ENCODE data around the gene SMC3. TPM values are rescaled to one million over a fixed set of nuclear protein-coding genes. Genes with fewer than 3 reads are reported as not detected.

The SMC3 gene
- total RNA-seq, 1 donor from 2014 or later = 60.6 TPM

GRCh38 chr10:110613996-110614495 lies 46.6 kb downstream of the SMC3 start:
- Mint-ChIP-seq H3K36me3 (no peaks in the 10 kb centered on the region), H3K9me3 (no peaks in the 10 kb centered on the region), H3K4me1 (ENCODE audit: unreplicated experiment) (peaks cover 16% of the 10 kb centered on the region), H3K27me3 (no peaks in the 10 kb centered on the region), H3K27ac (no peak overlapping the region), H3K4me3 (no peak overlapping the region)
- no peak for TF ChIP-seq CTCF (conservative IDR thresholded peaks at IDR 0.05)
- DNase-seq (ENCODE audit: extremely low spot score, unreplicated experiment) = no peak

GRCh38 chr10:110615057-110615747 lies 47.7 kb downstream of the SMC3 start:
- H3K4me1 Mint-ChIP-seq (ENCODE audit: unreplicated experiment) = peaks cover 7% of the 10 kb centered on the region
- H3K27ac Mint-ChIP-seq = no peak overlapping the region
- no peaks in the 10 kb centered on the region for H3K9me3 Mint-ChIP-seq
- no peak for TF ChIP-seq CTCF (conservative IDR thresholded peaks at IDR 0.05)
- no peak overlapping the region for H3K4me3 Mint-ChIP-seq
- no peaks in the 10 kb centered on the region for H3K36me3 Mint-ChIP-seq
- DNase-seq (ENCODE audit: extremely low spot score, unreplicated experiment) = no peak
- no peaks in the 10 kb centered on the region for H3K27me3 Mint-ChIP-seq

- TF ChIP-seq CTCF (conservative IDR thresholded peaks at IDR 0.05) = no peak
- H3K4me1 Mint-ChIP-seq (ENCODE audit: unreplicated experiment) = no peaks in the 10 kb centered on the region
- H3K27me3 Mint-ChIP-seq = no peaks in the 10 kb centered on the region
- H3K9me3 Mint-ChIP-seq = no peaks in the 10 kb centered on the region
- no peak for DNase-seq (ENCODE audit: extremely low spot score, unreplicated experiment)
- H3K27ac Mint-ChIP-seq = no peak overlapping the region
- no peak overlapping the region for H3K4me3 Mint-ChIP-seq
- H3K36me3 Mint-ChIP-seq = no peaks in the 10 kb centered on the region
These were observed 49.1 kb downstream of the SMC3 start for GRCh38 chr10:110616493-110617033.

GRCh38 chr10:110617425-110618229 lies 50.1 kb downstream of the SMC3 start:
- Mint-ChIP-seq H3K27ac (no peak overlapping the region), H3K36me3 (no peaks in the 10 kb centered on the region), H3K4me1 (ENCODE audit: unreplicated experiment) (no peaks in the 10 kb centered on the region), H3K4me3 (no peak overlapping the region), H3K9me3 (no peaks in the 10 kb centered on the region), H3K27me3 (no peaks in the 10 kb centered on the region)
- no peak for TF ChIP-seq CTCF (conservative IDR thresholded peaks at IDR 0.05)
- DNase-seq (ENCODE audit: extremely low spot score, unreplicated experiment) = no peak

- Mint-ChIP-seq H3K4me1 (ENCODE audit: unreplicated experiment) (no peaks in the 10 kb centered on the region), H3K27me3 (no peaks in the 10 kb centered on the region), H3K4me3 (no peak overlapping the region), H3K9me3 (no peaks in the 10 kb centered on the region), H3K36me3 (no peaks in the 10 kb centered on the region), H3K27ac (no peak overlapping the region)
- no peak for TF ChIP-seq CTCF (conservative IDR thresholded peaks at IDR 0.05)
- no peak for DNase-seq (ENCODE audit: extremely low spot score, unreplicated experiment)
These were observed 50.7 kb downstream of the SMC3 start for GRCh38 chr10:110618230-110618610.

All from type B pancreatic cell (in vitro differentiated cells).